Breast epithelium (tissue), 4 donors: ENCODE results near the gene GCHFR. TPM values are rescaled to one million over a fixed set of nuclear protein-coding genes. Genes with fewer than 3 reads are reported as not detected.

ENCODE experiments used
- DNase-seq, 2 donors: peaks; one replicate each; pipeline ENCODE4 v3.0.0-alpha.2; 2019; ENCODE audit warnings: low spot score in 2 of 2
- H3K27ac ChIP-seq, 2 donors: fragments of 200-600 bp; sonication (generic) in 1 of 2; one replicate each; pipeline ENCODE4 v1.5.1; 2016 to 2019; ENCODE audit warnings: mild to moderate bottlenecking in 1 of 2
- H3K27me3 ChIP-seq, 2 donors: fragments of 200-600 bp; sonication (generic) in 1 of 2; one replicate each; pipeline versions ENCODE4 v1.5.1 to v1.6.0; 2017 to 2019; ENCODE audit warnings: control low read depth in 1 of 2, mild to moderate bottlenecking in 1 of 2
- H3K36me3 ChIP-seq: fragments of 200-600 bp; one replicate; pipeline ENCODE4 v1.5.1; 2019
- H3K4me1 ChIP-seq, 2 donors: fragments of 200-600 bp; sonication (generic); one replicate each; pipeline ENCODE4 v1.5.1; 2016 to 2019; ENCODE audit warnings: control low read depth in 1 of 2
- H3K4me3 ChIP-seq, 3 donors: fragments of 200-600 bp; sonication (generic); 1 replicate in 2 of 3; 2 replicates in 1 of 3; pipeline ENCODE4 v1.5.1; 2016 to 2019; ENCODE audit warnings: mild to moderate bottlenecking in 3 of 3, moderate library complexity in 2 of 3
- H3K9me3 ChIP-seq, 2 donors: fragments of 200-600 bp; sonication (generic) in 1 of 2; one replicate each; pipeline ENCODE4 v1.5.1; 2016 to 2019; ENCODE audit warnings: control low read depth in 1 of 2
- POLR2A ChIP-seq: fragments of 450-650 bp; IDR thresholded peaks from one replicate; pipeline ENCODE4 v1.6.1; 2016; ENCODE audit warnings: antibody characterized with exemption, mild to moderate bottlenecking, moderate library complexity
- POLR2AphosphoS5 ChIP-seq, 3 donors: sonication (generic); formaldehyde crosslinking; IDR thresholded peaks; one replicate each; pipeline ENCODE4 v1.6.1; 2017; ENCODE audit warnings: antibody characterized with exemption in 3 of 3
- intact Hi-C: fragments of 100-400 bp; cut with DNase I; formaldehyde crosslinking; loops from one replicate; pipeline ENCODE4 v1.15.1; 2023; ENCODE audit warnings: low total_unique reads
- total RNA-seq, 3 donors: library from RNA; depleted of rRNA; stranded (reverse); fragments of >200 nt; gene quantifications; one replicate each; pipeline ENCODE4 v1.1.0, GENCODE V29; 2016
- TF ChIP-seq, protein P1 (sequence below), 3 donors: fragments of 450-650 bp; IDR thresholded peaks; one replicate each; pipeline ENCODE4 v1.5.1; 2016 to 2017; ENCODE audit warnings: antibody characterized with exemption in 3 of 3, mild to moderate bottlenecking in 3 of 3, moderate library complexity in 3 of 3

GCHFR gene
- total RNA-seq, 3 donors from 2014 or later, result 56.0 to 100 (median 61.9) TPM

- peak; percentile 48 to 84 for DNase-seq
- H3K36me3 ChIP-seq, result no peaks in the 10 kb centered on the region
- H3K27ac ChIP-seq, result peak overlapping the region in 1 of 2 donors; percentile 43
- no peaks in the 10 kb centered on the region for H3K27me3 ChIP-seq
- TF ChIP-seq, protein P1, sequence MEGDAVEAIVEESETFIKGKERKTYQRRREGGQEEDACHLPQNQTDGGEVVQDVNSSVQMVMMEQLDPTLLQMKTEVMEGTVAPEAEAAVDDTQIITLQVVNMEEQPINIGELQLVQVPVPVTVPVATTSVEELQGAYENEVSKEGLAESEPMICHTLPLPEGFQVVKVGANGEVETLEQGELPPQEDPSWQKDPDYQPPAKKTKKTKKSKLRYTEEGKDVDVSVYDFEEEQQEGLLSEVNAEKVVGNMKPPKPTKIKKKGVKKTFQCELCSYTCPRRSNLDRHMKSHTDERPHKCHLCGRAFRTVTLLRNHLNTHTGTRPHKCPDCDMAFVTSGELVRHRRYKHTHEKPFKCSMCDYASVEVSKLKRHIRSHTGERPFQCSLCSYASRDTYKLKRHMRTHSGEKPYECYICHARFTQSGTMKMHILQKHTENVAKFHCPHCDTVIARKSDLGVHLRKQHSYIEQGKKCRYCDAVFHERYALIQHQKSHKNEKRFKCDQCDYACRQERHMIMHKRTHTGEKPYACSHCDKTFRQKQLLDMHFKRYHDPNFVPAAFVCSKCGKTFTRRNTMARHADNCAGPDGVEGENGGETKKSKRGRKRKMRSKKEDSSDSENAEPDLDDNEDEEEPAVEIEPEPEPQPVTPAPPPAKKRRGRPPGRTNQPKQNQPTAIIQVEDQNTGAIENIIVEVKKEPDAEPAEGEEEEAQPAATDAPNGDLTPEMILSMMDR (IDR thresholded peaks at IDR 0.05), result peak in 2 of 3 donors; percentile 43 to 64
- no peak for TF ChIP-seq POLR2AphosphoS5 (IDR thresholded peaks at IDR 0.05)
- H3K4me1 ChIP-seq, result peaks cover 4 to 17% of the 10 kb centered on the region in 2 donors
- intact Hi-C loops, result loop anchor here (5.0 kb wide), 1 partner anchor 500 kb away; the partner anchor contains the start of gene ANKRD63
- no peak overlapping the region for H3K4me3 ChIP-seq
- H3K9me3 ChIP-seq, result no peaks in the 10 kb centered on the region
These were observed 18.9 kb downstream of the GCHFR start for GRCh38 chr15:40782609-40783227.

DNA sequence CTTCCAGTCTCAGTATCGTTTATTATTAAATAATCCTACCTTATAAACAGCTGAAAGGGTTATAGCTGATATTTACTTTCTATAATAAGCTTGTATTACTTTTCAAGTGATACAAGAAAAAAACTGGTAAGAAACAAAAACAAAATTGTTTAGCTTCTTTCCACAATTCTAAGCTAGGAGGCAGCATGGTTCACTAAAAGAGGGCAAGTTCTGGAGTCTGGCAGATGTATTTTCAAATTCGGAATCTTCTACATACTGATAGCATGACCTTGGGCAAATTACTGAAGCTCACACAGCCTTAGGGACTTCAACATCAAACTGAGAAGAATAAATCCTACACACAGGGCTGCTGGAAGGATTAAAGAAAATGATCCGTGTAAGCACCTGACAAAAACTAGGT is 21.3 kb downstream of the GCHFR start:
- Histone ChIP-seq H3K27ac (peak overlapping the region; percentile 89 to 90), H3K36me3 (no peaks in the 10 kb centered on the region), H3K27me3 (no peaks in the 10 kb centered on the region), H3K4me1 (peaks cover 4 to 22% of the 10 kb centered on the region in 2 donors), H3K4me3 (no peak overlapping the region), H3K9me3 (no peaks in the 10 kb centered on the region)
- TF ChIP-seq POLR2A, result no peak
- TF ChIP-seq, protein P1 (IDR thresholded peaks at IDR 0.05), result peak in 1 of 3 donors; percentile 23
- DNase-seq, result no peak
- intact Hi-C loops, result no loop called here

DNA sequence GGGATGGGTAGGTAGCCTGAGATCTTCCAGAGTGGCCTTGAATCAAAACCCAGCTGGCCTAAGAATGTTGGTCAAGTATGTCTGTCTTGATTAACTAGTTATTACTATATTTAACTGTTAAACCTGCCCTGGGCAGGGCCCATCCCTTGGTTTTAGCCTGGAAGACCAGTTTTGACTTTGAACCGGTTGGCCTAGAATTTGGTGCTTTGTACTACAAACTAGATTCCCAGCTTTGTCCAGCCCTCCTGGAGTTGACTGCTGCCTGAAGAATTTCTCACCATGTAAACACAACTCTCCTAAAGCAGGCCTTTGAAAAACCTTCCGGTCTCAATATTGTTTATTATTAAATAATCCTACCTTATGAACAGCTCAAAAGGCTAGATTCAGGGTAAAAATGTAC is 21.9 kb downstream of the GCHFR start:
- intact Hi-C loops, result no loop called here
- H3K4me1 ChIP-seq, result peaks cover 4 to 22% of the 10 kb centered on the region in 2 donors
- DNase-seq, result no peak
- no peaks in the 10 kb centered on the region for H3K27me3 ChIP-seq
- H3K4me3 ChIP-seq, result no peak overlapping the region
- no peaks in the 10 kb centered on the region for H3K9me3 ChIP-seq
- H3K36me3 ChIP-seq, result no peaks in the 10 kb centered on the region
- TF ChIP-seq POLR2AphosphoS5 (IDR thresholded peaks at IDR 0.05), result no peak
- TF ChIP-seq, protein P1 (IDR thresholded peaks at IDR 0.05), result no peak
- TF ChIP-seq POLR2A, result no peak
- peak overlapping the region; percentile 89 to 90 for H3K27ac ChIP-seq

- no peak overlapping the region for H3K4me3 ChIP-seq
- H3K9me3 ChIP-seq, result no peaks in the 10 kb centered on the region
- intact Hi-C loops, result no loop called here
- H3K27ac ChIP-seq, result peak overlapping the region; percentile 89 to 90
- peak in 1 of 3 donors; percentile 79 for TF ChIP-seq POLR2AphosphoS5 (IDR thresholded peaks at IDR 0.05)
- TF ChIP-seq, protein P1 (IDR thresholded peaks at IDR 0.05), result no peak
- H3K4me1 ChIP-seq, result peaks cover 4 to 22% of the 10 kb centered on the region in 2 donors
- DNase-seq, result peak; percentile 84 to 93
- H3K36me3 ChIP-seq, result no peaks in the 10 kb centered on the region
- H3K27me3 ChIP-seq, result no peaks in the 10 kb centered on the region
These were observed 23.5 kb downstream of the GCHFR start for GRCh38 chr15:40787344-40787841.

DNA sequence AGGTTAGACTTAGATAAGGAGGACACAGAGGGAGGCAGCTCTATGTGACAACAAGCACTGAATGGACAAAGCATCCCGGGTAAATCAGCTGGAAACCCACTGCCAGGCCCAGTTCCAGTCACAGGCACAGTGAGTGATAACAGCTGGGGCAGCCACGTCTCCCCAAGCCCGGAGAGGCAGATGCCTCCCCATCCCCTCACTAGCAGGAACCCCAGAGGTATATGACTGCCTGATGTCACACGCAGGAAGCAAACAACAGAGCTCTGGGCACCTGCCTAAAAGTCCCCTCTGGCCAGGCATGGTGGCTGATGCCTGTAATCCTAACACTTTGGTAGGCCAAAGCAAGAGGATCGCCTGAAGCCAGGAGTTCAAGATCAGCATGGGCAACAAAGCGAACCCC is 24.1 kb downstream of the GCHFR start:
- no peak for DNase-seq
- intact Hi-C loops, result no loop called here
- Histone ChIP-seq H3K27ac (peak overlapping the region; percentile 89 to 90), H3K4me3 (no peak overlapping the region), H3K27me3 (no peaks in the 10 kb centered on the region), H3K4me1 (peaks cover 4 to 22% of the 10 kb centered on the region in 2 donors), H3K9me3 (no peaks in the 10 kb centered on the region), H3K36me3 (no peaks in the 10 kb centered on the region)
- TF ChIP-seq POLR2A, result no peak
- no peak for TF ChIP-seq POLR2AphosphoS5 (IDR thresholded peaks at IDR 0.05)
- TF ChIP-seq, protein P1 (IDR thresholded peaks at IDR 0.05), result no peak
